ENCODE results near the gene NAT16. TPM values are rescaled to one million over a fixed set of nuclear protein-coding genes. Genes with fewer than 3 reads are reported as not detected.

NAT16 gene
- total and polyA plus RNA-seq, 2 experiments from 2014 or later: 0.21 to 0.31 TPM

DNA sequence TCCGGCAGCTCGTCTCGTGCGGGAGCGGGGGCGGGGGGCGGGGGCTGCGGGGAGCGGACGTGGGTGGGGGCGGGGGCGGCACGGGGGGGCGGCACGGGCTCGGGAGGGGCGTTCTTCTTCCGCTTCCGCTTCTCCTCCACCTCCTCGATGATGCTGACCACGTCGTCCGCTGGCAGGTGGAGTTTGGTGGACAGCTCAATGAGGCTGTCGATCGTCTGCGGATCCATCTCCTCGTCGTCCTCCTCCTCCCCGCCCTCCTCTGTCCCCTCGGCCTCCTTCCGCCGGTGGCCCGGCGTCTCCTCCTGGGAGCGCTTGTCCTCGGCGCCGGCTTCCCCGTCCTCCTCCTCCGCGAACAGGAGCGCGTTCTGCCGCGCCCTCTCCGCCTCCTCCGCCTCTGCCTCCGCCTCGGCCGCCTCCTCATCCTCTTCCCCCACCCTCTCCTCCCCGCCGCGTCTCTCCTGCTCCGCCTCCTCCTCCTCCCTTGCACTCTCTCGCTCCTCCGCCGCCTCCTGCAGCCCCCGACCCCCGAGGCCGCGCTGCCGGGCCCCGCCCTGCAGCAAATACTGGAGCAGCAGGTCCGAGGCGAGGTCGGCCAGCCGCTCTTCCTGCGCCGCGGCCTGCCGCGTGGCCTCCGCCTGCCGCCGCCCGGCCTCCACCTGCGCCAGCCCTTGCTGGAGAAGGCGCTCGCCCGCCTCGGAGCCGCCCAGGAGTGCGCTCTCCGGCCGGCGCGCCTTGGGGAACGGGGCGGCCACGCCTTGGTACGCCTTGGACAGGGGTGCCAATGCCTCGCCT is 16.6 kb downstream of the NAT16 start:
- Mint-ChIP-seq H3K27ac (no peak overlapping the region), H3K4me1 (peaks cover 57% of the 10 kb centered on the region), H3K36me3 (ENCODE audit: low read depth) (peaks cover 7% of the 10 kb centered on the region; the same call in 2 of the 3 replicates), H3K9me3 (no peaks in the 10 kb centered on the region; the same call in 1 of the 3 replicates), H3K4me3 (peak overlapping the region; percentile 78), H3K27me3 (ENCODE audit: insufficient read depth, low read depth, poor library complexity) (peaks cover 60% of the 10 kb centered on the region)
- no peaks in the 10 kb centered on the region for H3K9me2 ChIP-seq (ENCODE audit: insufficient read depth)
- peaks cover 57% of the 10 kb centered on the region for H3K4me1 ChIP-seq (ENCODE audit: insufficient read depth)
- H3K4me3 ChIP-seq: peak overlapping the region; percentile 76
- peak overlapping the region; percentile 98 for H3K4me2 ChIP-seq
- peaks cover 6% of the 10 kb centered on the region; the same call in 1 of the 2 replicates for H4K20me1 ChIP-seq (replicated peaks; ENCODE audit: insufficient read depth)
- TF ChIP-seq, protein P1, sequence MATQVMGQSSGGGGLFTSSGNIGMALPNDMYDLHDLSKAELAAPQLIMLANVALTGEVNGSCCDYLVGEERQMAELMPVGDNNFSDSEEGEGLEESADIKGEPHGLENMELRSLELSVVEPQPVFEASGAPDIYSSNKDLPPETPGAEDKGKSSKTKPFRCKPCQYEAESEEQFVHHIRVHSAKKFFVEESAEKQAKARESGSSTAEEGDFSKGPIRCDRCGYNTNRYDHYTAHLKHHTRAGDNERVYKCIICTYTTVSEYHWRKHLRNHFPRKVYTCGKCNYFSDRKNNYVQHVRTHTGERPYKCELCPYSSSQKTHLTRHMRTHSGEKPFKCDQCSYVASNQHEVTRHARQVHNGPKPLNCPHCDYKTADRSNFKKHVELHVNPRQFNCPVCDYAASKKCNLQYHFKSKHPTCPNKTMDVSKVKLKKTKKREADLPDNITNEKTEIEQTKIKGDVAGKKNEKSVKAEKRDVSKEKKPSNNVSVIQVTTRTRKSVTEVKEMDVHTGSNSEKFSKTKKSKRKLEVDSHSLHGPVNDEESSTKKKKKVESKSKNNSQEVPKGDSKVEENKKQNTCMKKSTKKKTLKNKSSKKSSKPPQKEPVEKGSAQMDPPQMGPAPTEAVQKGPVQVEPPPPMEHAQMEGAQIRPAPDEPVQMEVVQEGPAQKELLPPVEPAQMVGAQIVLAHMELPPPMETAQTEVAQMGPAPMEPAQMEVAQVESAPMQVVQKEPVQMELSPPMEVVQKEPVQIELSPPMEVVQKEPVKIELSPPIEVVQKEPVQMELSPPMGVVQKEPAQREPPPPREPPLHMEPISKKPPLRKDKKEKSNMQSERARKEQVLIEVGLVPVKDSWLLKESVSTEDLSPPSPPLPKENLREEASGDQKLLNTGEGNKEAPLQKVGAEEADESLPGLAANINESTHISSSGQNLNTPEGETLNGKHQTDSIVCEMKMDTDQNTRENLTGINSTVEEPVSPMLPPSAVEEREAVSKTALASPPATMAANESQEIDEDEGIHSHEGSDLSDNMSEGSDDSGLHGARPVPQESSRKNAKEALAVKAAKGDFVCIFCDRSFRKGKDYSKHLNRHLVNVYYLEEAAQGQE (IDR thresholded peaks at IDR 0.05; ENCODE audit: unreplicated experiment): peak; percentile 28
- TF ChIP-seq EZH2 (IDR thresholded peaks at IDR 0.05; ENCODE audit: low read depth, unreplicated experiment) (peak; percentile 64), EZH2phosphoT487 (IDR thresholded peaks at IDR 0.05; ENCODE audit: unreplicated experiment) (no peak), POLR2AphosphoS5 (IDR thresholded peaks at IDR 0.05; ENCODE audit: low read depth) (peak; percentile 52)
- H3K79me2 ChIP-seq (replicated peaks; ENCODE audit: insufficient read depth): no peaks in the 10 kb centered on the region
- H2AFZ ChIP-seq: no peak overlapping the region
- peaks cover 66% of the 10 kb centered on the region for H3K27me3 ChIP-seq (ENCODE audit: insufficient read depth)
- peak; percentile 5 for ATAC-seq
- no peak overlapping the region for H3K27ac ChIP-seq (ENCODE audit: low read depth)
- no peaks in the 10 kb centered on the region for H3K36me3 ChIP-seq (ENCODE audit: insufficient read depth)
- peaks cover 24% of the 10 kb centered on the region for H3F3A ChIP-seq (replicated peaks; ENCODE audit: low read depth)
- peak; percentile 72 for DNase-seq (ENCODE audit: low spot score)

DNA sequence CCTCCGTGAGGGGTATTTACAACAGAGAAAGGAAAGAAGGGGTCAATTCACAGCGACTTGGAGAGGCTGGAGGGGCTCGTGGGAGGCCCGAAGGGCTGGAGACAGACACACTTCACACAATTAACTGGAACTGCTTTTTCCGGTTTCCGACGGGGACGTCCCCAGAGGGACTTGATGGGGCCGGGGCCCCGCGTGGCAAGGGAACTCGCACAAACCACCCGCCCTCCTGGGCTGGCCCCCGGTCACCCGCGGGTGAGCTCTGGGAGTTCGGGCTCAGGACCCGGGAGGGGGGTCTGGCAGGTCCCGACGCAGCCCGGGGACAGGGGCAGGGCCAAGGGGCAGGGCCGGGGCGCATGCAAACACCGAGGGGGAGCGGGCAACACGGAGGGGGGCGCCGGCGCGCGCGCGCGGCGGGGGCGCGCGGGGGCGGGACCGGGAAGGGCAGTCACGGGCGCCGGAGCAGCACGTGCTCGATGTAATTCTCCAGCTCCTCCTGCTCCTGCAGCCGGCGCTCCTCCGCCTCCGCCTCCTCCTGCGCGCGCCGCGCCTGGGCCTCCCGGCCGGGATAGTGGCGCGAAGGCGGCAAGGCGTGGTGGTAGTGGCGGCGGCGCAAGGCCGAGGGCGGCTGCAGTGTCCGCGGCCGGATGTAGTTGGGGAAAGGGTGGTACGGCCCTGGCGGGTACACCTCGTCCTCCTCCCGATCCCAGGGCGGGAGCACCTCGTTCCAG is 17.4 kb downstream of the NAT16 start:
- Histone ChIP-seq H3K36me3 (ENCODE audit: insufficient read depth) (no peaks in the 10 kb centered on the region), H3K4me2 (peak overlapping the region; percentile 91), H3K4me1 (ENCODE audit: insufficient read depth) (peaks cover 49% of the 10 kb centered on the region), H3K27me3 (ENCODE audit: insufficient read depth) (peaks cover 58% of the 10 kb centered on the region), H3K79me2 (replicated peaks; ENCODE audit: insufficient read depth) (no peaks in the 10 kb centered on the region), H3K27ac (ENCODE audit: low read depth) (0 out of 2 replicates have a peak overlapping the region, but pooled peaks have one; percentile 26), H3K4me3 (peak overlapping the region; percentile 72), H3K9me2 (ENCODE audit: insufficient read depth) (no peaks in the 10 kb centered on the region), H4K20me1 (replicated peaks; ENCODE audit: insufficient read depth) (peaks cover 6% of the 10 kb centered on the region; the same call in 1 of the 2 replicates), H3F3A (replicated peaks; ENCODE audit: low read depth) (peaks cover 24% of the 10 kb centered on the region), H2AFZ (peak overlapping the region; percentile 40; the same call in 1 of the 2 replicates)
- peak; percentile 84 for DNase-seq (ENCODE audit: low spot score)
- Mint-ChIP-seq H3K36me3 (ENCODE audit: low read depth) (peaks cover 11% of the 10 kb centered on the region), H3K4me1 (peaks cover 53% of the 10 kb centered on the region), H3K4me3 (peak overlapping the region; percentile 81), H3K9me3 (no peaks in the 10 kb centered on the region; the same call in 1 of the 3 replicates), H3K27ac (no peak overlapping the region), H3K27me3 (ENCODE audit: insufficient read depth, low read depth, poor library complexity) (peaks cover 53% of the 10 kb centered on the region)
- TF ChIP-seq ZNF114 (CRISPR knock-in tag; IDR thresholded peaks at IDR 0.05) (no peak), POLR2AphosphoS5 (IDR thresholded peaks at IDR 0.05; ENCODE audit: low read depth) (peak; percentile 1)
- ATAC-seq: peak; percentile 11
